Endodermal cell (in vitro differentiated cells): ENCODE results near the gene GNG12. TPM values are rescaled to one million over a fixed set of nuclear protein-coding genes. Genes with fewer than 3 reads are reported as not detected.
A peak's percentile ranks its signal among the peaks of the same experiment; 100 is the strongest.

Experiments
- DNase-seq: peaks from one replicate; pipeline ENCODE4 v3.0.0-alpha.2; 2017
- H3K27ac ChIP-seq: 2 replicates; pipeline ENCODE4 v1.5.1; 2013; ENCODE audit warnings: mild to moderate bottlenecking, low read depth, low read length, moderate library complexity
- H3K27me3 ChIP-seq: 2 replicates; pipeline ENCODE4 v1.6.1; 2013; ENCODE audit warnings: mild to moderate bottlenecking, low read length, moderate library complexity; ENCODE audit not compliant: insufficient read depth, control insufficient read depth, poor library complexity, severe bottlenecking
- H3K36me3 ChIP-seq: 2 replicates; pipeline ENCODE4 v1.7.0; 2013; ENCODE audit warnings: mild to moderate bottlenecking, low read length, moderate library complexity; ENCODE audit not compliant: control insufficient read depth, insufficient read depth
- H3K4me1 ChIP-seq: one replicate; pipeline ENCODE4 v1.7.0; 2013; ENCODE audit warnings: low read length; ENCODE audit not compliant: control insufficient read depth, insufficient read depth
- H3K4me3 ChIP-seq: 2 replicates; pipeline ENCODE4 v1.5.1; 2013; ENCODE audit warnings: mild to moderate bottlenecking, low read length, moderate library complexity
- H3K9ac ChIP-seq: 2 replicates; pipeline ENCODE4 v1.6.1; 2013; ENCODE audit warnings: mild to moderate bottlenecking, low read length, moderate library complexity; ENCODE audit not compliant: poor library complexity, severe bottlenecking; ENCODE audit errors: extremely low read depth
- H3K9me3 ChIP-seq: 2 replicates; pipeline ENCODE4 v1.6.1; 2013; ENCODE audit warnings: mild to moderate bottlenecking, low read length, moderate library complexity; ENCODE audit not compliant: control insufficient read depth
- H3K27ac Mint-ChIP-seq: 2 replicates; pipeline ENCODE4 v1.8.0; 2020; ENCODE audit warnings: mixed read lengths
- H3K27me3 Mint-ChIP-seq: 2 replicates; pipeline ENCODE4 v1.8.0; 2021; ENCODE audit warnings: mild to moderate bottlenecking, mixed read lengths; ENCODE audit not compliant: insufficient read depth
- H3K36me3 Mint-ChIP-seq: 2 replicates; pipeline ENCODE4 v1.8.0; 2020; ENCODE audit warnings: low read depth, mixed read lengths
- H3K4me1 Mint-ChIP-seq: 2 replicates; pipeline ENCODE4 v1.8.0; 2020; ENCODE audit warnings: mixed read lengths
- H3K4me3 Mint-ChIP-seq: 2 replicates; pipeline ENCODE4 v1.8.0; 2020; ENCODE audit warnings: mild to moderate bottlenecking, moderate library complexity, mixed read lengths
- H3K9me3 Mint-ChIP-seq: 2 replicates; pipeline ENCODE4 v1.8.0; 2020; ENCODE audit warnings: mild to moderate bottlenecking, mixed read lengths
- WGBS, 2 experiments: methylation state at CpG; one replicate each; pipeline versions ENCODE4 v1.1.5 to v1.1.7; 2013; ENCODE audit warnings: missing lambda C conversion rate in 2 of 2, mixed read lengths in 1 of 2; ENCODE audit not compliant: insufficient coverage in 1 of 2, insufficient read length in 1 of 2; 5-methylcytosine and 5-hydroxymethylcytosine counted together
- total RNA-seq, 2 donors: library from RNA; stranded (reverse); fragmentation: NEBNext Ultra II Directional in 1 of 2; extraction: Animal tissue kit (Norgen Biotek cat#: 25700) in 1 of 2; gene quantifications; 2 replicates in 1 of 2; 3 replicates in 1 of 2; pipeline ENCODE4 v1.2.1, GENCODE V29; 2021
- TF ChIP-seq, protein P1 (sequence below): fragments of 200-600 bp; sonication (generic); conservative IDR thresholded peaks from 2 replicates; pipeline ENCODE4 v1.5.0; 2021; ENCODE audit warnings: antibody characterized with exemption, mild to moderate bottlenecking

The GNG12 gene
- total RNA-seq, 2 donors from 2014 or later, result 7.7 to 9.2 TPM

DNA sequence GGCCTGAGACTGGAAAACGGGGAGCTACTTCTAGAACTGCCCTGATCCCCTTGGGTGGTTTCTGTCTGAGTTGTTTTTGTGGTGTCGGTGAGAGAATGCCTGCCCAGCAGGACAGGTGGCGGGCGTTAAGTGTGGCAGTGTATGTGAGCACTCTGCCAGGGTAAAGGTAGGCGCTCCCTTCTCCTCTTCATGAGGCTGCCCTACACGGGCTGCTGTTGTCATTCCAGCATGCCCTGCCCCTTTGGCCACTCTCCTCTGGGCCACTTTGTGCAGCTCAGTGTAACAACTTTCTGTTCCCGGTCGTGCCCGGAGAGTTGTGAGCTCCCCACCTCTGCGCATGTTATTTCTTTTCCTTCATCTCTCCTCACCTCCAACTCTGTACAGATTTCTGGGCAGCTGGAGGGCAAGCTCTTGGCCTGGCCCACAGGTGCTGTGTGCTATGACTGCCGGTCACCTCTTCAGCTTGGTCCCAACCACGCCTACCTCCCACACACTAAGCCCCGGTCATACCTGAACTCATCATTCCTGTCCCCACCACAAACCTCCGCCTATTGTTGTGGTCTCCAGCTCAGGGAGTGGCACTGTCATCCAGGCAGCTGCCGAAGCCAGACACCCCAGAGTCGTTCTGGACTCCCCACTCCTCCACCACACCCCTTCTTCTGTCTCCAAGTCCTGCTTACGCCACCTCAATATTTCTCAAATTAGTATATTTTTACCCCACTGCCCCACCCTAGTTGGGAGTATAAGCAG lies 79.3 kb downstream of the GNG12 start:
- H3K9ac ChIP-seq, result no peak overlapping the region
- no peak overlapping the region for H3K27ac ChIP-seq
- H3K9me3 ChIP-seq, result no peaks in the 10 kb centered on the region
- Mint-ChIP-seq H3K27me3 (peaks cover 2% of the 10 kb centered on the region), H3K4me1 (peaks cover 25% of the 10 kb centered on the region), H3K4me3 (no peak overlapping the region), H3K9me3 (no peaks in the 10 kb centered on the region), H3K36me3 (no peaks in the 10 kb centered on the region), H3K27ac (no peak overlapping the region)
- H3K4me3 ChIP-seq, result no peak overlapping the region
- no peaks in the 10 kb centered on the region for H3K36me3 ChIP-seq
- TF ChIP-seq, protein P1, sequence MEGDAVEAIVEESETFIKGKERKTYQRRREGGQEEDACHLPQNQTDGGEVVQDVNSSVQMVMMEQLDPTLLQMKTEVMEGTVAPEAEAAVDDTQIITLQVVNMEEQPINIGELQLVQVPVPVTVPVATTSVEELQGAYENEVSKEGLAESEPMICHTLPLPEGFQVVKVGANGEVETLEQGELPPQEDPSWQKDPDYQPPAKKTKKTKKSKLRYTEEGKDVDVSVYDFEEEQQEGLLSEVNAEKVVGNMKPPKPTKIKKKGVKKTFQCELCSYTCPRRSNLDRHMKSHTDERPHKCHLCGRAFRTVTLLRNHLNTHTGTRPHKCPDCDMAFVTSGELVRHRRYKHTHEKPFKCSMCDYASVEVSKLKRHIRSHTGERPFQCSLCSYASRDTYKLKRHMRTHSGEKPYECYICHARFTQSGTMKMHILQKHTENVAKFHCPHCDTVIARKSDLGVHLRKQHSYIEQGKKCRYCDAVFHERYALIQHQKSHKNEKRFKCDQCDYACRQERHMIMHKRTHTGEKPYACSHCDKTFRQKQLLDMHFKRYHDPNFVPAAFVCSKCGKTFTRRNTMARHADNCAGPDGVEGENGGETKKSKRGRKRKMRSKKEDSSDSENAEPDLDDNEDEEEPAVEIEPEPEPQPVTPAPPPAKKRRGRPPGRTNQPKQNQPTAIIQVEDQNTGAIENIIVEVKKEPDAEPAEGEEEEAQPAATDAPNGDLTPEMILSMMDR, result no peak
- H3K27me3 ChIP-seq, result no peaks in the 10 kb centered on the region
- peaks cover 16% of the 10 kb centered on the region for H3K4me1 ChIP-seq
- DNase-seq, result peak; percentile 50
- 86 to 91% methylated on average over 15 to 17 of the region's 17 CpGs for WGBS, 2 experiments

DNA sequence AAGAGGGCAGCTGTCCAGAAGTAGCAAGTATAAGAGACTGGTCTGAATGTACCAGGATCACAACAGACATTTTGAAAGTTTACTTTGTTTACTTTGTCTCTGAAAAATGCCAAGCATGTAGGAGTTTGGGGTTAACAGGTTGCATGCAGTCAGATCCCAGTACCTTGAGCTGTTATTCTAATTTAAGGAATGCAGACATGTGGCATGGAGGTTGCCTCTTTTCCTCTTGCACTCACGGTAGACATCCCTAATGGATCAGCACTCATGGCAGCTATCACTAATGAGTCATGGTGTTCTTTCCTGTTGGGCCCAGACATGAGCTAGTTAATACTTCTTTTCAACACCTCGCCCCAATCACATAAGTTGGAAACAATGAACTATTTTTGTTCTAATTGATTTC lies 81.0 kb downstream of the GNG12 start:
- Mint-ChIP-seq H3K27me3 (peaks cover 2% of the 10 kb centered on the region), H3K4me3 (no peak overlapping the region), H3K36me3 (no peaks in the 10 kb centered on the region), H3K4me1 (peaks cover 36% of the 10 kb centered on the region), H3K27ac (peak overlapping the region; percentile 26), H3K9me3 (no peaks in the 10 kb centered on the region)
- no peak for DNase-seq
- Histone ChIP-seq H3K9ac (no peak overlapping the region), H3K36me3 (no peaks in the 10 kb centered on the region), H3K9me3 (no peaks in the 10 kb centered on the region), H3K27ac (no peak overlapping the region), H3K27me3 (no peaks in the 10 kb centered on the region), H3K4me3 (no peak overlapping the region), H3K4me1 (peaks cover 22% of the 10 kb centered on the region)
- TF ChIP-seq, protein P1, result no peak
- 50 to 93% methylated on average over 1 to 2 of the region's 2 CpGs for WGBS, 2 experiments

DNA sequence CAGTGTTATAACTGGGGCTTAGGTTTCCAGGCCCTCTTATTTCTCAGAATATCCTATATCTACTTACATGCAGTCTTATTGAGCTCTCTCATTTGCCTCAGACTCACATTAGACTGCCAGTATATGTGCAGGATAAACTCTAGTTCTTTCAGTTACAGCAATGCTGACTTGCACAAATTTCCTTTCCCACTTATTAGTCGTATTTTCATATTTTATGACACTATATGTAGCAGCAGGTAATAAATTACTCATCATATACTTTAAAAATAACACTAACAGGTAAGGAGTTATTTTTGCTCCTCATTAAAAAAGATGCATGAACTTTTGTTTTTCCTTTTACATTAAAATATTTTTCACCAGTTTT lies 82.6 kb downstream of the GNG12 start:
- peaks cover 2% of the 10 kb centered on the region for H3K27me3 Mint-ChIP-seq
- H3K4me1 Mint-ChIP-seq, result peaks cover 46% of the 10 kb centered on the region
- no peak overlapping the region for H3K4me3 ChIP-seq
- no peak overlapping the region for H3K9ac ChIP-seq
- H3K36me3 Mint-ChIP-seq, result no peaks in the 10 kb centered on the region
- H3K4me1 ChIP-seq, result peaks cover 22% of the 10 kb centered on the region
- H3K9me3 Mint-ChIP-seq, result no peaks in the 10 kb centered on the region
- H3K27me3 ChIP-seq, result no peaks in the 10 kb centered on the region
- H3K27ac Mint-ChIP-seq, result no peak overlapping the region
- no peak for DNase-seq
- H3K27ac ChIP-seq, result peak overlapping the region; percentile 74
- WGBS, 2 experiments, result 100% methylated on average over 1 of the region's 1 CpG; no CpG with 5 or more reads in 1 of the 2 experiments
- no peaks in the 10 kb centered on the region for H3K9me3 ChIP-seq
- no peaks in the 10 kb centered on the region for H3K36me3 ChIP-seq
- TF ChIP-seq, protein P1, result no peak
- H3K4me3 Mint-ChIP-seq, result no peak overlapping the region
